ENCODE results near the gene TBC1D4.

Gene TBC1D4

GRCh38 chr13:75236774-75237173 lies 245.2 kb downstream of the TBC1D4 start:
- POLR2A ChIA-PET: no interaction called here
- no peak for TF ChIP-seq ARNT (IDR thresholded peaks at IDR 0.05)
- no peak for TF ChIP-seq SP1 (IDR thresholded peaks at IDR 0.05)
- TF ChIP-seq FOXK2 (IDR thresholded peaks at IDR 0.05): no peak
- TF ChIP-seq FOXM1 (IDR thresholded peaks at IDR 0.05; ENCODE audit: borderline replicate concordance): no peak
- TF ChIP-seq FOXA1 (IDR thresholded peaks at IDR 0.05): no peak
- no peak for TF ChIP-seq TARDBP (IDR thresholded peaks at IDR 0.05)
- DNase-seq (ENCODE audit: extremely low spot score): no peak
- CTCF ChIA-PET: no interaction called here

All from HEK293T (cell line).